OCI-LY3 (cell line): ENCODE data around the gene NOL3.

Experiments used
- H2AFZ ChIP-seq: fragments of 200-600, 300-600 bp; shearing (Covaris generic); 2 replicates; pipeline ENCODE4 v1.6.0; 2014; ENCODE audit warnings: antibody characterized with exemption, low read depth, low read length
- H3K27ac ChIP-seq: fragments of 200-600, 300-600 bp; sonication (generic); 2 replicates; pipeline ENCODE4 v1.5.1; 2014; ENCODE audit warnings: mild to moderate bottlenecking, low read length, moderate library complexity, mixed read lengths
- H3K27me3 ChIP-seq: fragments of 200-600, 300-600 bp; sonication (generic); 2 replicates; pipeline ENCODE4 v1.6.1; 2014; ENCODE audit warnings: low read depth, low read length, mixed read lengths
- H3K36me3 ChIP-seq: fragments of 200-600, 300-600 bp; sonication (generic); replicated peaks from 2 replicates; pipeline ENCODE3; 2014; ENCODE audit warnings: low read depth, low read length, mixed read lengths
- H3K4me1 ChIP-seq: fragments of 300-600, 200-600 bp; sonication (generic); 2 replicates; pipeline ENCODE4 v1.6.1; 2014; ENCODE audit warnings: low read length, mixed read lengths
- H3K4me2 ChIP-seq: fragments of 200-600, 300-600 bp; sonication (generic); 2 replicates; pipeline ENCODE4 v1.6.1; 2014; ENCODE audit warnings: low read length, mixed read lengths
- H3K4me3 ChIP-seq: fragments of 300-600, 200-600 bp; sonication (generic); 2 replicates; pipeline ENCODE4 v1.5.1; 2014; ENCODE audit warnings: antibody characterized with exemption, mild to moderate bottlenecking, low read length, moderate library complexity
- H3K79me2 ChIP-seq: fragments of 300-600, 200-600 bp; shearing (Covaris generic); 2 replicates; pipeline ENCODE4 v1.6.1; 2014; ENCODE audit warnings: mild to moderate bottlenecking, low read length, mixed read lengths
- H3K9ac ChIP-seq: fragments of 300-600, 200-600 bp; shearing (Covaris generic); 2 replicates; pipeline ENCODE4 v1.6.0; 2014; ENCODE audit warnings: mild to moderate bottlenecking, low read length, moderate library complexity
- H3K9me3 ChIP-seq: fragments of 200-600, 300-600 bp; shearing (Covaris generic); 2 replicates; pipeline ENCODE4 v1.6.1; 2014; ENCODE audit warnings: low read length, mixed read lengths; ENCODE audit not compliant: insufficient read depth
- H4K20me1 ChIP-seq: fragments of 200-600, 300-600 bp; sonication (generic); 2 replicates; pipeline ENCODE4 v1.6.1; 2016; ENCODE audit warnings: low read length, mixed read lengths; ENCODE audit not compliant: insufficient read depth
- CTCF ChIP-seq: fragments of 200-600, 300-600 bp; sonication (generic); IDR thresholded peaks from 2 replicates; pipeline ENCODE4 v1.5.1; 2014; ENCODE audit warnings: antibody characterized with exemption, low read length, low read depth
- EZH2phosphoT487 ChIP-seq: fragments of 200-600 bp; shearing (Covaris generic); IDR thresholded peaks from 2 replicates; pipeline ENCODE4 v1.6.1; 2018; ENCODE audit warnings: antibody characterized with exemption, mixed run types, low read depth

Gene NOL3

GRCh38 chr16:67157892-67158635 lies 12.3 kb upstream of the NOL3 start:
- Histone ChIP-seq H3K4me3 (peak overlapping the region; percentile 87), H3K36me3 (peaks cover 12% of the 10 kb centered on the region), H3K4me2 (peak overlapping the region; percentile 99), H3K27ac (peak overlapping the region; percentile 86), H2AFZ (no peak overlapping the region), H3K79me2 (peaks cover 14% of the 10 kb centered on the region), H4K20me1 (no peaks in the 10 kb centered on the region), H3K27me3 (no peaks in the 10 kb centered on the region), H3K9ac (peak overlapping the region; percentile 91), H3K4me1 (peaks cover 20% of the 10 kb centered on the region), H3K9me3 (no peaks in the 10 kb centered on the region)
- TF ChIP-seq CTCF: no peak

DNA sequence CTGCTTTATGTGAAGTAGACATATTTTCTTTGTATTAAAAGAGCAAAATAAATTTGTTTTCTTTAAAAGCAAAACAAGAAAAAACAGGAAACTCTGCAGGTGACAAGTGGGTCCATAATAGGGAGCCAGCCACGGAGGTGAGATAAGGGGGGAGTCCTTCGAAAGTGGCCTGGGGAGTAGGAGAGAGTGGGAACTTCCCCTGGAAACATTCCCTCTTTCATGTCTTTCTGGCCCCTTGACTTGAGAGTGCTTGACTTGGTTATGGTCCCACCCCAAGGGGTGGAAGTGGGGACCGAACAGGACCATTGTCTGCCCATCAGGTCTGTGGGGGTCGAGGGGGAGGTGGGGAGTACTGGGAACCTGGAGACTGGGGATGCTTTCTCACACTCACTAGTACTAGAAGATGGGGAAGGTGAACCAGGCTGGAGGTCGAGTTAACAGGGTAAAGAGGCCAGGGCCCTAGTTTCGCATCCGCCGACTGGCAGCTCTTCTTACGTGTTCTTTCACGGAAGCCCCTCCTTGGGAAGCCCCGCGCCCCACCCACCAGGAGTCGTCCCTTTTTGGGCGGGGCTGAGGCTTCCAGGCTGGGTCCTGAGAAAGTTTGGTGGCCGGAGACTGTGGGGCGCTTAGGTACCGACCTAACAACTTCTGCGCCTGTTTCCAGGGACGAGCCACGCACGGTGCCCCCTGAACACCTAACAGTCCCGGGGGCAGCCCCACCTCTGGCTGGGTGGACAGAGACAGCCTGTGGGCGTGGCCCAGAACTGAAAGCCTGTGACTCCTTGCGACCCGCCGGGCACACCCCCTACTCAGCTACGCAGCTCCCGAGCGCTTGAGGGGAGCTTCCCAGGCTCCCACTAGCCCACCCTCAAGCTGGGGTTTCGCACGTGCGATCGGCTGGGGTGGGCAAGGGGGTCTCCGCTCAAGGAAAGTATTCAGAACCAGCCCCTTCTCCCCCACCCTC lies 11.4 kb upstream of the NOL3 start:
- Histone ChIP-seq H3K27me3 (no peaks in the 10 kb centered on the region), H3K27ac (peak overlapping the region; percentile 86)

GRCh38 chr16:67161595-67162058 lies 8.7 kb upstream of the NOL3 start:
- Histone ChIP-seq H3K4me3 (no peak overlapping the region), H3K9ac (no peak overlapping the region)

More for the DNA sequence above, 11.4 kb upstream of the NOL3 start:
- Histone ChIP-seq H3K79me2 (peaks cover 14% of the 10 kb centered on the region), H3K4me1 (peaks cover 20% of the 10 kb centered on the region), H4K20me1 (no peaks in the 10 kb centered on the region), H3K9ac (peak overlapping the region; percentile 91), H2AFZ (no peak overlapping the region), H3K4me2 (peak overlapping the region; percentile 99), H3K36me3 (peaks cover 12% of the 10 kb centered on the region), H3K9me3 (no peaks in the 10 kb centered on the region), H3K4me3 (peak overlapping the region; percentile 87)
- no peak for TF ChIP-seq CTCF

More at GRCh38 chr16:67161595-67162058, 8.7 kb upstream of the NOL3 start:
- H3K27me3 ChIP-seq: no peaks in the 10 kb centered on the region
- TF ChIP-seq CTCF: no peak
- no peak for TF ChIP-seq EZH2phosphoT487
- no peaks in the 10 kb centered on the region for H4K20me1 ChIP-seq
- H2AFZ ChIP-seq: no peak overlapping the region
- peaks cover 26% of the 10 kb centered on the region for H3K4me1 ChIP-seq
- H3K27ac ChIP-seq: no peak overlapping the region
- peaks cover 14% of the 10 kb centered on the region for H3K79me2 ChIP-seq
- H3K9me3 ChIP-seq: no peaks in the 10 kb centered on the region
- no peak overlapping the region for H3K4me2 ChIP-seq
- H3K36me3 ChIP-seq: peaks cover 7% of the 10 kb centered on the region
